SU-DHL-6 (cell line): ENCODE results near the gene ACY1.

Source experiments
- H2AFZ ChIP-seq: fragments of 200-600 bp; sonication (generic); 2 replicates; pipeline ENCODE4 v1.6.1; 2014; ENCODE audit warnings: low read depth, mild to moderate bottlenecking, moderate library complexity, mixed read lengths, antibody characterized with exemption, low read length; ENCODE audit not compliant: severe bottlenecking
- H3F3A ChIP-seq: fragments of 200-600 bp; shearing (Covaris generic); 2 replicates; pipeline ENCODE4 v1.6.0; 2016; ENCODE audit warnings: antibody characterized with exemption, mild to moderate bottlenecking; ENCODE audit not compliant: insufficient read depth
- H3K27ac ChIP-seq: fragments of 200-600 bp; sonication (generic); 2 replicates; pipeline ENCODE4 v1.5.1; 2016; ENCODE audit warnings: low read depth, mild to moderate bottlenecking, low read length, moderate library complexity, mixed read lengths
- H3K27me3 ChIP-seq: fragments of 200-600 bp; sonication (generic), shearing (Covaris generic); 2 replicates; pipeline ENCODE4 v1.6.0; 2014; ENCODE audit warnings: mild to moderate bottlenecking, low read length
- H3K36me3 ChIP-seq: fragments of 200-600 bp; sonication (generic); 2 replicates; pipeline ENCODE4 v1.6.1; 2014; ENCODE audit warnings: mild to moderate bottlenecking, low read length, mixed read lengths
- H3K4me2 ChIP-seq: fragments of 300-600, 200-600 bp; shearing (Covaris generic), sonication (generic); 2 replicates; pipeline ENCODE4 v1.6.0; 2014; ENCODE audit warnings: low read length, low read depth, mild to moderate bottlenecking; ENCODE audit not compliant: poor library complexity, severe bottlenecking
- H3K4me3 ChIP-seq: fragments of 200-600 bp; sonication (generic); 2 replicates; pipeline ENCODE4 v1.5.1; 2014; ENCODE audit warnings: antibody characterized with exemption, low read length, mild to moderate bottlenecking, mixed read lengths; ENCODE audit not compliant: insufficient read depth, poor library complexity, severe bottlenecking
- H3K79me2 ChIP-seq: fragments of 200-600 bp; sonication (generic); 2 replicates; pipeline ENCODE4 v1.6.1; 2014; ENCODE audit warnings: mild to moderate bottlenecking, low read length, moderate library complexity; ENCODE audit not compliant: insufficient read depth
- H3K9ac ChIP-seq: fragments of 200-600 bp; sonication (generic); 2 replicates; pipeline ENCODE4 v1.7.0; 2014; ENCODE audit warnings: mild to moderate bottlenecking, low read length
- H3K9me2 ChIP-seq: fragments of 200-600 bp; sonication (generic); replicated peaks from 2 replicates; pipeline ENCODE4 v1.6.1; 2014; ENCODE audit warnings: low read length; ENCODE audit not compliant: insufficient read depth
- H3K9me3 ChIP-seq: fragments of 200-600 bp; sonication (generic); 2 replicates; pipeline ENCODE4 v1.6.1; 2014; ENCODE audit warnings: low read length, mixed read lengths; ENCODE audit not compliant: insufficient read depth
- H4K20me1 ChIP-seq: fragments of 200-600 bp; sonication (generic); 2 replicates; pipeline ENCODE4 v1.6.1; 2014; ENCODE audit warnings: low read depth, mild to moderate bottlenecking, antibody characterized with exemption, low read length, moderate library complexity, mixed read lengths
- EZH2phosphoT487 ChIP-seq: fragments of 200-600 bp; sonication (generic), shearing (Covaris generic); conservative IDR thresholded peaks from 2 replicates; pipeline ENCODE4 v1.6.1; 2018; ENCODE audit warnings: mild to moderate bottlenecking, antibody characterized with exemption, low read length, moderate library complexity, mixed read lengths
- TF ChIP-seq, protein P1 (sequence below): fragments of 200-600 bp; sonication (generic); IDR thresholded peaks from one replicate; pipeline ENCODE4 v1.5.1; 2017; ENCODE audit warnings: antibody characterized with exemption, mild to moderate bottlenecking, low read length, moderate library complexity; ENCODE audit not compliant: insufficient read depth, poor library complexity, severe bottlenecking

ACY1 gene

DNA sequence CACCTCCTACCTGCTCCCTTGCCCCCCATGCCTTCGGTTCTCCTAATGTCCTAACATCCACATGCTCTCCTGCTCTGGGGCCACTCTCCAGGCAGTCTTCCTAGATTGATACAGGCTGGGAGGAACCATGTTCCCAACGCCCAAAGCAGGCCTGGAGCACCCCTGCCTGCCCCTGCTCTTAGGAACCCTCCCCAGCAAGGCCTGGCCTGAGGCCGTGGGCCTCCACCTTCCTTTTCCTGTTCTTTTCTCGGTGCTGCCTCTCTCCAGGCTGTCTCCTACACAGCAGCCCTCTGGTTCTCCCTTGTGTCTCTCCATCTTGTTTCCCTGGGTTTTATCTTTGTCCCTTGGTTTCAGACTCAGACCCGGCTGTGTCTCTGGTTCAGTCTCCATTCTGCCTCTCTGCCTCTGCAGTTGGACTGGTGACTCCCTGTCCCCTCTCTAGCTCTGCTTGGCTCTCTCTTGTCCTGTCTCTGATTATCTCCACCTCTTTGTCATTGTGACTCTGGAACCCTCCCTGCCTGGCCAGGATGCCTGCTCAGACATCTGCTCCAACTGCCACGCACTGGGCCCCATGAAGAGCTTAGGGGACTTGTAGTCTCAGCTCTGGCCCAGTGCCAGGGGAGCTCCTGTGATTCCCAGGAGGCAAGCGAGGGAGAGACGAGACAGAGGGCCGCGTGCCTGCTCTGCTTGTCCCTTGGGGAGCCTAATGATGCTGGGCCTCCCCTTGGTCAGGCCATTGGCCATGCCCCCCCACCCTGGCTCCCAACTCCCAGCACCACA, 38.3 kb downstream of the ACY1 start:
- H3K27ac ChIP-seq, result no peak overlapping the region
- no peak overlapping the region for H3K4me3 ChIP-seq
- no peak overlapping the region for H3K4me2 ChIP-seq
- no peaks in the 10 kb centered on the region for H4K20me1 ChIP-seq
- H3K79me2 ChIP-seq, result no peaks in the 10 kb centered on the region
- no peak for TF ChIP-seq EZH2phosphoT487
- TF ChIP-seq, protein P1, sequence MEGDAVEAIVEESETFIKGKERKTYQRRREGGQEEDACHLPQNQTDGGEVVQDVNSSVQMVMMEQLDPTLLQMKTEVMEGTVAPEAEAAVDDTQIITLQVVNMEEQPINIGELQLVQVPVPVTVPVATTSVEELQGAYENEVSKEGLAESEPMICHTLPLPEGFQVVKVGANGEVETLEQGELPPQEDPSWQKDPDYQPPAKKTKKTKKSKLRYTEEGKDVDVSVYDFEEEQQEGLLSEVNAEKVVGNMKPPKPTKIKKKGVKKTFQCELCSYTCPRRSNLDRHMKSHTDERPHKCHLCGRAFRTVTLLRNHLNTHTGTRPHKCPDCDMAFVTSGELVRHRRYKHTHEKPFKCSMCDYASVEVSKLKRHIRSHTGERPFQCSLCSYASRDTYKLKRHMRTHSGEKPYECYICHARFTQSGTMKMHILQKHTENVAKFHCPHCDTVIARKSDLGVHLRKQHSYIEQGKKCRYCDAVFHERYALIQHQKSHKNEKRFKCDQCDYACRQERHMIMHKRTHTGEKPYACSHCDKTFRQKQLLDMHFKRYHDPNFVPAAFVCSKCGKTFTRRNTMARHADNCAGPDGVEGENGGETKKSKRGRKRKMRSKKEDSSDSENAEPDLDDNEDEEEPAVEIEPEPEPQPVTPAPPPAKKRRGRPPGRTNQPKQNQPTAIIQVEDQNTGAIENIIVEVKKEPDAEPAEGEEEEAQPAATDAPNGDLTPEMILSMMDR, result no peak
- no peaks in the 10 kb centered on the region for H3K9me2 ChIP-seq
- H3F3A ChIP-seq, result no peaks in the 10 kb centered on the region
- no peak overlapping the region for H3K9ac ChIP-seq
- H3K9me3 ChIP-seq, result no peaks in the 10 kb centered on the region
- H3K27me3 ChIP-seq, result no peaks in the 10 kb centered on the region
- no peak overlapping the region for H2AFZ ChIP-seq
- no peaks in the 10 kb centered on the region for H3K36me3 ChIP-seq

- no peak overlapping the region for H2AFZ ChIP-seq
- H3F3A ChIP-seq, result no peaks in the 10 kb centered on the region
- H3K9me3 ChIP-seq, result no peaks in the 10 kb centered on the region
- H3K79me2 ChIP-seq, result no peaks in the 10 kb centered on the region
- H3K9me2 ChIP-seq, result no peaks in the 10 kb centered on the region
- no peaks in the 10 kb centered on the region for H3K36me3 ChIP-seq
- H3K27ac ChIP-seq, result no peak overlapping the region
- H4K20me1 ChIP-seq, result no peaks in the 10 kb centered on the region
- H3K4me2 ChIP-seq, result no peak overlapping the region
- TF ChIP-seq, protein P1, result no peak
- no peak for TF ChIP-seq EZH2phosphoT487
- no peak overlapping the region for H3K9ac ChIP-seq
- H3K27me3 ChIP-seq, result no peaks in the 10 kb centered on the region
- no peak overlapping the region for H3K4me3 ChIP-seq
Observed at GRCh38 chr3:52022323-52023100, 39.2 kb downstream of the ACY1 start.

DNA sequence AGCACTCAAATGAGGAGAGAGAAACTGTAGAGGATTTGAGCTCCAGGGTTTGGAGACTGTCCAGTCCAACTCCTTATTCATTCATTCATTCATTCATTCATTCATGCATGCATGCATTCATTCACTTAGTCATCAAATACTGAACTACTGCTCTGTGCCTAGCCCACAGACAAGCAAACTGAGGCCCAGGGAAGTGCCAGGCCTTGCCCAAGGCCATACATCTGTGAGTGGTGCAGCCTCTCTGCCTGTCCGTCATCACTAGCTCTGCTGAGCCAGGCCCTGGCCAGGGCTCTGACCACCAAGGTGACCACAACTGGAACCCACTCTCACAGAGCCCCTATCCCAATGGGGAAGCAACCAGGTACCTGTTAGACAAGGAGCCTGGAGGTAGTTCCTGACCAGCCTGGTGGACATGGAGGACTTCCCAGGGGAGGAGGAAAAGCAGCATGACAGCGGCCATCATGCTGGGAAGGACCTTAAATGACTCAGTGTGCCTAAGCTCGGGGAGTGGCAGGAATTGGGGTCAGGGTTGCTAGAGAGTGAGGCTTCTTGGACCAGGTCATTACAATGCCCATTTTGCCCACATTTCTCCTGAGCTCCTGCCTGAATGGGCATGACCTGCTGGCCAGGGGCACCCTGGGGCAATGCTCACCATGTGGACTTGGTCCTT, 39.9 kb downstream of the ACY1 start:
- H3K9me3 ChIP-seq, result no peaks in the 10 kb centered on the region
- H3K9ac ChIP-seq, result no peak overlapping the region
- no peak overlapping the region for H2AFZ ChIP-seq
- no peak overlapping the region for H3K4me3 ChIP-seq
- TF ChIP-seq, protein P1, result no peak
- TF ChIP-seq EZH2phosphoT487, result no peak
- H3K27me3 ChIP-seq, result no peaks in the 10 kb centered on the region
- no peaks in the 10 kb centered on the region for H3F3A ChIP-seq
- H3K36me3 ChIP-seq, result no peaks in the 10 kb centered on the region
- no peaks in the 10 kb centered on the region for H3K79me2 ChIP-seq
- no peaks in the 10 kb centered on the region for H4K20me1 ChIP-seq
- no peak overlapping the region for H3K27ac ChIP-seq
- no peaks in the 10 kb centered on the region for H3K9me2 ChIP-seq
- no peak overlapping the region for H3K4me2 ChIP-seq
